Caco-2 (cell line): Measurements from ENCODE around the gene UFSP1. TPM values are rescaled to one million over a fixed set of nuclear protein-coding genes. Genes with fewer than 3 reads are reported as not detected.
A peak's percentile ranks its signal among the peaks of the same experiment; 100 is the strongest.

ENCODE experiments used
- BruUV-seq: library from RNA; stranded (reverse); fragments of 400-500 nt; replicated peaks from 2 replicates; lab custom pipeline; 2021; lab: Mats Ljungman, UMichigan
- CTCF ChIA-PET: fragments of 300-600 bp; sonication (Branson Sonifier 250); formaldehyde crosslinking; loops from one replicate; lab custom pipeline; 2022; ENCODE audit warnings: antibody characterized with exemption; lab: Charles Lee
- POLR2A ChIA-PET: fragments of 300-600 bp; sonication (Branson Sonifier 250); formaldehyde crosslinking; loops from one replicate; lab custom pipeline; 2022; ENCODE audit warnings: antibody characterized with exemption; lab: Charles Lee
- DNase-seq, 2 experiments: peaks; one replicate each; pipeline versions ENCODE4 v3.0.0 to v3.0.0-alpha.2; 2020 to 2022
- H3K27me3 ChIP-seq: replicated peaks from 2 replicates; pipeline ENCODE4 v1.6.0; 2011; ENCODE audit warnings: low read length; ENCODE audit not compliant: control insufficient read depth, insufficient read depth
- H3K36me3 ChIP-seq: 2 replicates; pipeline ENCODE4 v1.5.1; 2011; ENCODE audit warnings: low read length; ENCODE audit not compliant: control insufficient read depth, insufficient read depth
- H3K4me1 ChIP-seq: fragments of 250-450 bp; sonication (Bioruptor Pico); 2 replicates; pipeline ENCODE4 v1.5.1; 2020; ENCODE audit warnings: mild to moderate bottlenecking
- H3K4me3 ChIP-seq: 2 replicates; pipeline ENCODE4 v1.5.1; 2011; ENCODE audit warnings: low read depth, mild to moderate bottlenecking, control low read depth, low read length
- H3K9me3 ChIP-seq: fragments of 250-450 bp; sonication (Bioruptor Pico); 2 replicates; pipeline ENCODE4 v1.5.1; 2020; ENCODE audit warnings: mild to moderate bottlenecking, moderate library complexity
- H3K27ac Mint-ChIP-seq: one replicate; pipeline ENCODE4 v1.8.0; 2022; ENCODE audit warnings: mixed read lengths; ENCODE audit not compliant: unreplicated experiment
- H3K27me3 Mint-ChIP-seq: one replicate; pipeline ENCODE4 v1.8.0; 2022; ENCODE audit warnings: mixed read lengths; ENCODE audit not compliant: insufficient read depth, unreplicated experiment
- H3K36me3 Mint-ChIP-seq: one replicate; pipeline ENCODE4 v1.8.0; 2022; ENCODE audit warnings: mild to moderate bottlenecking, mixed read lengths; ENCODE audit not compliant: insufficient read depth, unreplicated experiment
- H3K4me1 Mint-ChIP-seq: one replicate; pipeline ENCODE4 v1.8.0; 2022; ENCODE audit warnings: low read depth, mixed read lengths; ENCODE audit not compliant: unreplicated experiment
- H3K4me3 Mint-ChIP-seq: one replicate; pipeline ENCODE4 v1.8.0; 2022; ENCODE audit warnings: mild to moderate bottlenecking, moderate library complexity, mixed read lengths; ENCODE audit not compliant: unreplicated experiment
- H3K9me3 Mint-ChIP-seq: one replicate; pipeline ENCODE4 v1.8.0; 2022; ENCODE audit warnings: mixed read lengths; ENCODE audit not compliant: unreplicated experiment
- intact Hi-C: fragments of 100-400 bp; cut with micrococcal nuclease; formaldehyde crosslinking; loops from one replicate; pipeline ENCODE4 v1.10.0; 2022; ENCODE audit not compliant: unreplicated experiment
- total RNA-seq: library from RNA; stranded (reverse); gene quantifications from 2 replicates; pipeline ENCODE4 v1.2.3, GENCODE V29; 2022
- TF ChIP-seq, protein P1 (sequence below), 2 experiments: fragments of 200-600 bp in 1 of 2; IDR thresholded peaks; 1 replicate in 1 of 2; 2 replicates in 1 of 2; pipeline versions ENCODE4 v1.5.1 to v1.8.0; 2011 to 2022; ENCODE audit warnings: antibody characterized with exemption in 1 of 2, control low read depth in 1 of 2, inconsistent platforms in 1 of 2, low read depth in 1 of 2, low read length in 1 of 2, mild to moderate bottlenecking in 1 of 2, moderate library complexity in 1 of 2; ENCODE audit not compliant: insufficient read depth in 1 of 2, severe bottlenecking in 1 of 2, unreplicated experiment in 1 of 2

Gene UFSP1
- total RNA-seq, 1 experiment from 2014 or later = 4.6 TPM

- no peaks in the 10 kb centered on the region for H3K36me3 ChIP-seq
- no peaks in the 10 kb centered on the region for H3K9me3 ChIP-seq
- Mint-ChIP-seq H3K27me3 (no peaks in the 10 kb centered on the region), H3K36me3 (peaks cover 68% of the 10 kb centered on the region), H3K4me1 (peaks cover 7% of the 10 kb centered on the region), H3K4me3 (peak within 1 kb of the TSS; percentile 75), H3K27ac (peak within 1 kb of the TSS; percentile 88), H3K9me3 (no peaks in the 10 kb centered on the region)
- H3K4me3 ChIP-seq = peak within 1 kb of the TSS; percentile 45
- H3K27me3 ChIP-seq = no peaks in the 10 kb centered on the region
- intact Hi-C loops = no loop called here
- peak; percentile 87 to 88 for DNase-seq
- ChIA-PET POLR2A (interaction anchor here (0.6 to 0.7 kb wide), 2 partner anchors 284 to 464 kb away, joined by 3 read pairs; no protein-coding TSS in a partner anchor), CTCF (no interaction called here)
- peaks cover 17% of the 10 kb centered on the region for H3K4me1 ChIP-seq
- TF ChIP-seq, protein P1, sequence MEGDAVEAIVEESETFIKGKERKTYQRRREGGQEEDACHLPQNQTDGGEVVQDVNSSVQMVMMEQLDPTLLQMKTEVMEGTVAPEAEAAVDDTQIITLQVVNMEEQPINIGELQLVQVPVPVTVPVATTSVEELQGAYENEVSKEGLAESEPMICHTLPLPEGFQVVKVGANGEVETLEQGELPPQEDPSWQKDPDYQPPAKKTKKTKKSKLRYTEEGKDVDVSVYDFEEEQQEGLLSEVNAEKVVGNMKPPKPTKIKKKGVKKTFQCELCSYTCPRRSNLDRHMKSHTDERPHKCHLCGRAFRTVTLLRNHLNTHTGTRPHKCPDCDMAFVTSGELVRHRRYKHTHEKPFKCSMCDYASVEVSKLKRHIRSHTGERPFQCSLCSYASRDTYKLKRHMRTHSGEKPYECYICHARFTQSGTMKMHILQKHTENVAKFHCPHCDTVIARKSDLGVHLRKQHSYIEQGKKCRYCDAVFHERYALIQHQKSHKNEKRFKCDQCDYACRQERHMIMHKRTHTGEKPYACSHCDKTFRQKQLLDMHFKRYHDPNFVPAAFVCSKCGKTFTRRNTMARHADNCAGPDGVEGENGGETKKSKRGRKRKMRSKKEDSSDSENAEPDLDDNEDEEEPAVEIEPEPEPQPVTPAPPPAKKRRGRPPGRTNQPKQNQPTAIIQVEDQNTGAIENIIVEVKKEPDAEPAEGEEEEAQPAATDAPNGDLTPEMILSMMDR (IDR thresholded peaks at IDR 0.05; ENCODE audit: insufficient read depth in 1 of 2, low read depth in 1 of 2, low read length in 1 of 2, severe bottlenecking in 1 of 2, unreplicated experiment in 1 of 2) = no peak
- TSS peak; percentile 77 for BruUV-seq
Observed at GRCh38 chr7:100867040-100867775, 22.3 kb downstream of the UFSP1 start, which contains the start of gene TRIP6. Gene TRIP6 (plus strand): TSS chr7:100867387. CDS start chr7:100867498, 111 bp downstream.

GRCh38 chr7:100866729-100867039 is 22.8 kb downstream of the UFSP1 start:
- H3K27me3 ChIP-seq = no peaks in the 10 kb centered on the region
- Mint-ChIP-seq H3K9me3 (no peaks in the 10 kb centered on the region), H3K4me1 (peaks cover 7% of the 10 kb centered on the region), H3K27ac (peak overlapping the region; percentile 88), H3K36me3 (peaks cover 68% of the 10 kb centered on the region), H3K4me3 (peak overlapping the region; percentile 75), H3K27me3 (no peaks in the 10 kb centered on the region)
- POLR2A ChIA-PET = interaction anchor here (0.7 kb wide), 1 partner anchor 284 kb away, joined by 3 read pairs; no protein-coding TSS in a partner anchor
- peak overlapping the region; percentile 45 for H3K4me3 ChIP-seq
- no peak for DNase-seq
- no peaks in the 10 kb centered on the region for H3K36me3 ChIP-seq
- TF ChIP-seq, protein P1 (IDR thresholded peaks at IDR 0.05; ENCODE audit: insufficient read depth in 1 of 2, low read depth in 1 of 2, low read length in 1 of 2, severe bottlenecking in 1 of 2, unreplicated experiment in 1 of 2) = no peak
- no peaks in the 10 kb centered on the region for H3K9me3 ChIP-seq
- CTCF ChIA-PET = no interaction called here
- peaks cover 17% of the 10 kb centered on the region for H3K4me1 ChIP-seq
- TSS peak; percentile 87 for BruUV-seq
- intact Hi-C loops = no loop called here

GRCh38 chr7:100865938-100866728 is 23.4 kb downstream of the UFSP1 start:
- POLR2A ChIA-PET = interaction anchor here (0.7 kb wide), 1 partner anchor 283 kb away, joined by 3 read pairs; no protein-coding TSS in a partner anchor
- Histone ChIP-seq H3K27me3 (no peaks in the 10 kb centered on the region), H3K9me3 (no peaks in the 10 kb centered on the region), H3K4me1 (peaks cover 17% of the 10 kb centered on the region), H3K4me3 (no peak overlapping the region), H3K36me3 (no peaks in the 10 kb centered on the region)
- no TSS peak for BruUV-seq
- Mint-ChIP-seq H3K9me3 (no peaks in the 10 kb centered on the region), H3K4me1 (peaks cover 7% of the 10 kb centered on the region), H3K27ac (peak overlapping the region; percentile 88), H3K36me3 (peaks cover 66% of the 10 kb centered on the region), H3K27me3 (no peaks in the 10 kb centered on the region), H3K4me3 (peak overlapping the region; percentile 75)
- no peak for DNase-seq
- CTCF ChIA-PET = no interaction called here
- TF ChIP-seq, protein P1 (IDR thresholded peaks at IDR 0.05; ENCODE audit: insufficient read depth in 1 of 2, low read depth in 1 of 2, low read length in 1 of 2, severe bottlenecking in 1 of 2, unreplicated experiment in 1 of 2) = no peak
- intact Hi-C loops = no loop called here
